Duodenal mucosa (tissue), 2 donors: ENCODE measurements around the gene LHFPL4.

ENCODE experiments used
- H3K27ac ChIP-seq: one replicate; pipeline ENCODE4 v1.7.0; 2013; ENCODE audit warnings: low read depth, low read length
- H3K27me3 ChIP-seq, 2 donors: one replicate each; pipeline ENCODE4 v1.7.0; 2013; ENCODE audit warnings: low read length in 2 of 2, control low read depth in 1 of 2; ENCODE audit not compliant: insufficient read depth in 2 of 2, control insufficient read depth in 1 of 2
- H3K36me3 ChIP-seq, 2 donors: one replicate each; pipeline ENCODE4 v1.7.0; 2013; ENCODE audit warnings: low read length in 2 of 2, control low read depth in 1 of 2; ENCODE audit not compliant: insufficient read depth in 2 of 2, control insufficient read depth in 1 of 2
- H3K4me1 ChIP-seq, 2 donors: one replicate each; pipeline ENCODE4 v1.7.0; 2013; ENCODE audit warnings: low read length in 2 of 2, control low read depth in 1 of 2; ENCODE audit not compliant: insufficient read depth in 2 of 2, control insufficient read depth in 1 of 2
- H3K4me3 ChIP-seq, 2 donors: one replicate each; pipeline ENCODE4 v1.7.0; 2013; ENCODE audit warnings: low read length in 2 of 2, low read depth in 1 of 2
- H3K9ac ChIP-seq, 2 donors: one replicate each; pipeline ENCODE4 v1.7.0; 2013; ENCODE audit warnings: low read length in 2 of 2, low read depth in 1 of 2
- H3K9me3 ChIP-seq, 2 donors: one replicate each; pipeline ENCODE4 v1.7.0; 2013; ENCODE audit warnings: low read length in 2 of 2, control low read depth in 1 of 2; ENCODE audit not compliant: control insufficient read depth in 1 of 2

Gene LHFPL4

GRCh38 chr3:9450126-9450525 lies 103.5 kb downstream of the LHFPL4 start:
- no peak overlapping the region for H3K4me3 ChIP-seq
- H3K9ac ChIP-seq: no peak overlapping the region
- H3K36me3 ChIP-seq: peaks cover 61 to 75% of the 10 kb centered on the region in 2 donors
- no peaks in the 10 kb centered on the region for H3K27me3 ChIP-seq
- H3K27ac ChIP-seq: no peak overlapping the region
- peaks cover 5 to 6% of the 10 kb centered on the region in 2 donors for H3K4me1 ChIP-seq
- no peaks in the 10 kb centered on the region for H3K9me3 ChIP-seq

- Histone ChIP-seq H3K4me3 (no peak overlapping the region), H3K27me3 (no peaks in the 10 kb centered on the region), H3K9me3 (no peaks in the 10 kb centered on the region), H3K4me1 (peaks cover 5 to 6% of the 10 kb centered on the region in 2 donors), H3K9ac (no peak overlapping the region), H3K27ac (no peak overlapping the region), H3K36me3 (peaks cover 63 to 83% of the 10 kb centered on the region in 2 donors)
Measured at GRCh38 chr3:9448643-9449042, 105.0 kb downstream of the LHFPL4 start.
